NK-92 (cell line): ENCODE results near the gene ANGPTL3.

Experiments
- DNase-seq: peaks from one replicate; lab custom pipeline; 2025; ENCODE audit not compliant: unreplicated experiment; lab: John Stamatoyannopoulos, UW

Gene ANGPTL3

GRCh38 chr1:62625415-62625814 lies 28.1 kb downstream of the ANGPTL3 start:
- no peak for DNase-seq

- no peak for DNase-seq
Observed at GRCh38 chr1:62628506-62628905, 31.2 kb downstream of the ANGPTL3 start.

GRCh38 chr1:62637392-62638105 lies 40.2 kb downstream of the ANGPTL3 start:
- DNase-seq: no peak

GRCh38 chr1:62643283-62643682 lies 46.0 kb downstream of the ANGPTL3 start:
- no peak for DNase-seq

GRCh38 chr1:62652387-62652786 lies 55.1 kb downstream of the ANGPTL3 start:
- no peak for DNase-seq

GRCh38 chr1:62654744-62655143 lies 57.4 kb downstream of the ANGPTL3 start:
- DNase-seq: no peak
